ENCODE results near the gene METTL5. TPM values are rescaled to one million over a fixed set of nuclear protein-coding genes. Genes with fewer than 3 reads are reported as not detected.
"Not testable (repeated sequence)": the region's sequence is repeated elsewhere in the genome, so short reads cannot be mapped to it uniquely, and the experiment has no call there.

METTL5 gene
- total and polyA plus RNA-seq, 2 experiments from 2014 or later = 60.7 to 61.0 TPM

DNA sequence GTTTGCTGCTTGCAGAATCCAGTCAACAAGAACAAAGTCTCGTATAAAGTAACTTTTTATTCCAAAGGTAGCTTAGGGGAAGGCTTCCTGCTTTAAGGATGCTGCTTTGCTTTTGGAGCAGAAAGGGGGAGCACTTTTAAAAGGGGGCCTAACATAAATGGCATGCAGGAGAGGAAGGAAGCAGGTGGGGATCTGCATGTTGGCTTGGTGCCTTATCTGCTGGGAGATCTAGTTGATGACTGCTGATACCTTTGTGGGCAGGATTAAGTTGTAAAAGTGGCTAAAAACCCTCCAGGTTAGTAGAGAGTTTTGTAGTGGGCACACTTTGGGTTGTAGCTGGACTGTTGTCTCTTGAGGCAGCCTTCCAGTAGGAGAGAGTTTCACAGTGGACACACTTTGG, 25.0 kb upstream of the METTL5 start:
- Histone ChIP-seq H3K4me2 (no peak overlapping the region), H4K20me1 (ENCODE audit: insufficient read depth, poor library complexity, severe bottlenecking) (no peaks in the 10 kb centered on the region), H3K4me1 (ENCODE audit: insufficient read depth) (peaks cover 5% of the 10 kb centered on the region), H3K4me3 (no peak overlapping the region), H3K79me2 (peaks cover 74% of the 10 kb centered on the region), H3K9me3 (ENCODE audit: low read depth) (no peaks in the 10 kb centered on the region), H3K9me2 (replicated peaks; ENCODE audit: insufficient read depth) (no peaks in the 10 kb centered on the region), H3K36me3 (replicated peaks; ENCODE audit: insufficient read depth, low read depth) (no peaks in the 10 kb centered on the region), H2AFZ (no peak overlapping the region), H3K27me3 (no peaks in the 10 kb centered on the region), H3K27ac (no peak overlapping the region)
- WGBS (ENCODE audit: low lambda C conversion rate, missing lambda C conversion rate) = 97% methylated on average over 1 of the region's 1 CpG
- DNase-seq (ENCODE audit: low spot score) = no peak
- TF ChIP-seq EZH2phosphoT487 (IDR thresholded peaks at IDR 0.05; ENCODE audit: low read depth, severe bottlenecking, unreplicated experiment) (no peak), EZH2 (IDR thresholded peaks at IDR 0.05; ENCODE audit: borderline replicate concordance) (no peak)
- TF ChIP-seq, protein P1, sequence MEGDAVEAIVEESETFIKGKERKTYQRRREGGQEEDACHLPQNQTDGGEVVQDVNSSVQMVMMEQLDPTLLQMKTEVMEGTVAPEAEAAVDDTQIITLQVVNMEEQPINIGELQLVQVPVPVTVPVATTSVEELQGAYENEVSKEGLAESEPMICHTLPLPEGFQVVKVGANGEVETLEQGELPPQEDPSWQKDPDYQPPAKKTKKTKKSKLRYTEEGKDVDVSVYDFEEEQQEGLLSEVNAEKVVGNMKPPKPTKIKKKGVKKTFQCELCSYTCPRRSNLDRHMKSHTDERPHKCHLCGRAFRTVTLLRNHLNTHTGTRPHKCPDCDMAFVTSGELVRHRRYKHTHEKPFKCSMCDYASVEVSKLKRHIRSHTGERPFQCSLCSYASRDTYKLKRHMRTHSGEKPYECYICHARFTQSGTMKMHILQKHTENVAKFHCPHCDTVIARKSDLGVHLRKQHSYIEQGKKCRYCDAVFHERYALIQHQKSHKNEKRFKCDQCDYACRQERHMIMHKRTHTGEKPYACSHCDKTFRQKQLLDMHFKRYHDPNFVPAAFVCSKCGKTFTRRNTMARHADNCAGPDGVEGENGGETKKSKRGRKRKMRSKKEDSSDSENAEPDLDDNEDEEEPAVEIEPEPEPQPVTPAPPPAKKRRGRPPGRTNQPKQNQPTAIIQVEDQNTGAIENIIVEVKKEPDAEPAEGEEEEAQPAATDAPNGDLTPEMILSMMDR (IDR thresholded peaks at IDR 0.05; ENCODE audit: poor library complexity) = no peak

DNA sequence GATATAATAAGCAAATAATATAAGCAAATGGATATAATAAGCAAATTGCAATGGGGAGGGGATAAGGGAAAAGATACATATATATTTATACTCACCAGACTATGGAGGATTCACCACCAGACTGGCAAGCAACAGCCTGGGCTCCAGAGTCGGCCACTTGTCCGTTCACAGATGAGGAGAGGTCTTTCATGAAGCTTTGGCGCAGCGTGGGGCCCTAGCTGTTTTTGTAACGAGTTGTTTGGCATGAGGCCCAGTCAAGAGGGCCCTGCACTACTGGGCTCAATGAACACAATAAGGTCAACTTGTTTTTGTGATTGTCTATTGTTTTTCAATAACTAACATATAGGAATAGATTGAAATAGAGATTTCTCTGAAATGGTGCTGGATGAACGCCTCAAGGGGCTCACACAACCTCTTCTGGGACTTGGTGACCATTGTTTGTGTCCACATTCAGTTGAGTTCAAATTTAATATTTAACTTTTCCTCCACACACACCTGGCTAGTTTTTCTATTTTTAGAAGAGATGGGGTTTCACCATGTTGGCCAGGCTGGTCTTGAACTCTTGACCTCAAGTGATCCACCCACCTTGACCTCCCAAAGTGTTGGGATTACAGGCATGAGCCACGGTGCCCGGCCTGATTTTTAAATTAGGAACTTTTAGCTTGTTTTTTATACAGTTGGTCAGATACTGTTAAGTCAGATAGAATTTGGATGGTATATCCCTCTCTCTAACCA, 24.4 kb upstream of the METTL5 start:
- 83% methylated on average over 8 of the region's 8 CpGs for WGBS (ENCODE audit: low lambda C conversion rate, missing lambda C conversion rate)
- Histone ChIP-seq H3K4me2 (peak overlapping the region; percentile 11), H3K79me2 (peaks cover 76% of the 10 kb centered on the region)
- H4K20me1 ChIP-seq (ENCODE audit: insufficient read depth, poor library complexity, severe bottlenecking); H3K9me2 ChIP-seq (replicated peaks; ENCODE audit: insufficient read depth); H3K36me3 ChIP-seq (replicated peaks; ENCODE audit: insufficient read depth, low read depth); H3K27ac ChIP-seq; H3K4me3 ChIP-seq; DNase-seq (ENCODE audit: low spot score); H3K27me3 ChIP-seq; H3K9me3 ChIP-seq (ENCODE audit: low read depth); H2AFZ ChIP-seq; H3K4me1 ChIP-seq (ENCODE audit: insufficient read depth): not testable (repeated sequence)

DNA sequence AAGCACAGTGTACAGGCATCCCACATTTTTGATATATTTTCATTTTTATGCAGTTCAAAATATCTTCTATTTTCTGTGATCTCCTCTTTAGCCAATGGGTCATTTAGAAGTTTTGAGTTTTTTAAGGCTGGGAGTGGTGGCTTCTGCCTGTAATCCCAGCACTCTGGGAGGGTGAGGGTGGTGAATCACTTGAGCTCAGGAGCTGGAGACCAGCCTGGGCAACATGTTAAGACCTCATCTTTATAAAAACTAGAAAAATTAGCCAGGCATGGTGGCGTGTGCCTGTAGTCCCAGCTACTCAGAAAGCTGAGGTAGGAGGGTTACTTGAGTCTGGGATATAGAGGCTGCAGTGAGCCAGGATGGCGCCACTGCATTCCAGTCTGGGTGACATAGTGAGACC, 20.3 kb upstream of the METTL5 start:
- no peaks in the 10 kb centered on the region for H3K9me2 ChIP-seq (replicated peaks; ENCODE audit: insufficient read depth)
- no peak overlapping the region for H3K4me3 ChIP-seq
- no peak overlapping the region for H2AFZ ChIP-seq
- peaks cover 11% of the 10 kb centered on the region for H4K20me1 ChIP-seq (ENCODE audit: insufficient read depth, poor library complexity, severe bottlenecking)
- no peak for DNase-seq (ENCODE audit: low spot score)
- H3K27ac ChIP-seq = no peak overlapping the region
- WGBS (ENCODE audit: low lambda C conversion rate, missing lambda C conversion rate) = 94% methylated on average over 2 of the region's 2 CpGs
- TF ChIP-seq EZH2 (IDR thresholded peaks at IDR 0.05; ENCODE audit: borderline replicate concordance) (no peak), EZH2phosphoT487 (IDR thresholded peaks at IDR 0.05; ENCODE audit: low read depth, severe bottlenecking, unreplicated experiment) (no peak)
- TF ChIP-seq, protein P1 (IDR thresholded peaks at IDR 0.05; ENCODE audit: poor library complexity) = no peak
- no peaks in the 10 kb centered on the region for H3K9me3 ChIP-seq (ENCODE audit: low read depth)
- no peaks in the 10 kb centered on the region for H3K27me3 ChIP-seq
- peaks cover 15% of the 10 kb centered on the region for H3K4me1 ChIP-seq (ENCODE audit: insufficient read depth)
- H3K79me2 ChIP-seq = peaks cover 74% of the 10 kb centered on the region
- H3K36me3 ChIP-seq (replicated peaks; ENCODE audit: insufficient read depth, low read depth) = no peaks in the 10 kb centered on the region
- H3K4me2 ChIP-seq = no peak overlapping the region

DNA sequence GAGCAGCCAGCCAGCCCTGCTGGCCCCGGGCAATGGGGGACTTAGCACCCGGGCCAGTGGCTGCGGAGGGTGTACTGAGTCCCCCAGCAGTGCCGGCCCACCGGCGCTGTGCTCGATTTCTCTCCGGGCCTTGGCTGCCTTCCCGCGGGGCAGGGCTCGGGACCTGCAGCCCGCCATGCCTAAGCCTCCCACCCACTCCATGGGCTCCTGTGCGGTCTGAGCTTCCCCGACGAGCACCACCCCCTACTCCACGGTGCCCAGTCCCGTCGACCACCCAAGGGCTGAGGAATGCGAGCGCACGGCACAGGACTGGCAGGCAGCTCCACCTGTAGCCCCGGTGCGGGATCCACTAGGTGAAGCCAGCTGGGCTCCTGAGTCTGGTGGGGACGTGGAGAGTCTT, 16.9 kb upstream of the METTL5 start:
- H3K79me2 ChIP-seq = peaks cover 78% of the 10 kb centered on the region
- H2AFZ ChIP-seq; H3K4me3 ChIP-seq; H3K4me2 ChIP-seq; DNase-seq (ENCODE audit: low spot score); H3K9me2 ChIP-seq (replicated peaks; ENCODE audit: insufficient read depth); H3K27me3 ChIP-seq; H3K9me3 ChIP-seq (ENCODE audit: low read depth); H3K36me3 ChIP-seq (replicated peaks; ENCODE audit: insufficient read depth, low read depth); H3K27ac ChIP-seq: not testable (repeated sequence)
- H4K20me1 ChIP-seq (ENCODE audit: insufficient read depth, poor library complexity, severe bottlenecking) = peaks cover 14% of the 10 kb centered on the region
- H3K4me1 ChIP-seq (ENCODE audit: insufficient read depth) = peaks cover 17% of the 10 kb centered on the region
- WGBS (ENCODE audit: low lambda C conversion rate, missing lambda C conversion rate) = 95% methylated on average over 10 of the region's 24 CpGs
